NCI-H1417 (cell line): Measurements from ENCODE around the gene SFI1.
A peak's percentile ranks its signal among the peaks of the same experiment; 100 is the strongest.
"Not testable (repeated sequence)": the region's sequence is repeated elsewhere in the genome, so short reads cannot be mapped to it uniquely, and the experiment has no call there.

ENCODE experiments used
- DNase-seq, 3 experiments: peaks; one replicate each; lab custom pipeline; 2025; lab: John Stamatoyannopoulos, UW

The SFI1 gene

GRCh38 chr22:31496007-31496734, at the start of gene SFI1:
Gene SFI1, plus strand, starts transcription at chr22:31496536. Its CDS starts 11,749 bp downstream, at chr22:31508285.
- DNase-seq: peak; percentile 88 to 92 (median 89)

- no peak for DNase-seq
Observed at GRCh38 chr22:31446767-31447166, 49.6 kb upstream of the SFI1 start.

- DNase-seq: no peak
Observed at GRCh38 chr22:31447337-31447736, 49.0 kb upstream of the SFI1 start.

- DNase-seq: no peak
Observed at GRCh38 chr22:31448382-31448781, 48.0 kb upstream of the SFI1 start.

- DNase-seq: no peak
Observed at GRCh38 chr22:31449506-31449905, 46.8 kb upstream of the SFI1 start.

- DNase-seq: peak in 2 of 3 experiments; percentile 2 to 18
Observed at GRCh38 chr22:31451709-31452571, 44.4 kb upstream of the SFI1 start.

- DNase-seq: no peak
Observed at GRCh38 chr22:31461699-31462098, 34.6 kb upstream of the SFI1 start.

GRCh38 chr22:31465307-31465706, 31.0 kb upstream of the SFI1 start:
- no peak for DNase-seq

GRCh38 chr22:31474743-31475142, 21.6 kb upstream of the SFI1 start:
- DNase-seq: no peak

GRCh38 chr22:31475800-31476199, 20.5 kb upstream of the SFI1 start:
- no peak for DNase-seq

GRCh38 chr22:31477329-31477728, 19.0 kb upstream of the SFI1 start:
- no peak for DNase-seq

- no peak for DNase-seq
Observed at GRCh38 chr22:31481129-31481528, 15.2 kb upstream of the SFI1 start.

- not testable (repeated sequence) for DNase-seq
Observed at GRCh38 chr22:31482470-31482869, 13.9 kb upstream of the SFI1 start.

- not testable (repeated sequence) for DNase-seq
Observed at GRCh38 chr22:31486369-31486768, 10.0 kb upstream of the SFI1 start.

GRCh38 chr22:31486951-31487350, 9.4 kb upstream of the SFI1 start:
- no peak for DNase-seq

- DNase-seq: no peak
Observed at GRCh38 chr22:31488346-31488883, 7.9 kb upstream of the SFI1 start.

GRCh38 chr22:31488988-31489617, 7.2 kb upstream of the SFI1 start:
- peak in 2 of 3 experiments; percentile 43 to 61 for DNase-seq

GRCh38 chr22:31489632-31490495, 6.5 kb upstream of the SFI1 start, which contains the start of gene EIF4ENIF1:
Gene EIF4ENIF1, minus strand, starts transcription at chr22:31489842. Its CDS starts 1,124 bp downstream, at chr22:31488718.
- DNase-seq: peak; percentile 62 to 88 (median 82)

GRCh38 chr22:31490496-31490925, 5.8 kb upstream of the SFI1 start:
- peak in 1 of 3 experiments; percentile 68 for DNase-seq

GRCh38 chr22:31491218-31491962, 4.9 kb upstream of the SFI1 start:
- no peak for DNase-seq
